K562 (cell line): Measurements from ENCODE around the gene RASGEF1C.

ENCODE experiments used
- CTCF ChIP-seq, 3 experiments: IDR thresholded peaks in 2 of 3; conservative IDR thresholded peaks in 1 of 3; 2 replicates each; pipeline ENCODE4 v1.5.1; 2011 to 2012; ENCODE audit warnings: low read length in 3 of 3, mild to moderate bottlenecking in 3 of 3, control low read depth in 2 of 3, improper control_type of control experiment in 1 of 3, inconsistent platforms in 1 of 3, low read depth in 1 of 3, mixed read lengths in 1 of 3, moderate library complexity in 1 of 3; ENCODE audit not compliant: insufficient read depth in 2 of 3
- ELF4 ChIP-seq: fragments of 450-650 bp; formaldehyde crosslinking; IDR thresholded peaks from 2 replicates; pipeline ENCODE4 v1.4.0; 2022; ENCODE audit warnings: missing genetic modification characterization
- MAX ChIP-seq: sonication (generic); formaldehyde crosslinking; IDR thresholded peaks from 2 replicates; pipeline ENCODE4 v1.9.0; 2022; ENCODE audit warnings: mild to moderate bottlenecking, missing genetic modification reagents
- MXI1 ChIP-seq: IDR thresholded peaks from 2 replicates; pipeline ENCODE4 v1.6.1; 2011; ENCODE audit warnings: low read depth, mild to moderate bottlenecking, improper control_type of control experiment, low read length
- POLR2A ChIP-seq: fragments of 450-650 bp; conservative IDR thresholded peaks from 2 replicates; pipeline ENCODE4 v1.6.1; 2016
- POLR2AphosphoS5 ChIP-seq: IDR thresholded peaks from 2 replicates; pipeline ENCODE4 v1.6.1; 2011; ENCODE audit warnings: mild to moderate bottlenecking, low read depth, low read length, moderate library complexity; ENCODE audit not compliant: control insufficient read depth, insufficient read depth
- ZNF318 ChIP-seq, 2 experiments: fragments of 450-650 bp; IDR thresholded peaks; 2 replicates each; pipeline ENCODE4 v1.6.1; 2016; ENCODE audit warnings: mild to moderate bottlenecking in 2 of 2, borderline replicate concordance in 1 of 2, low read depth in 1 of 2, moderate library complexity in 1 of 2

- TF ChIP-seq MXI1 = no peak
- TF ChIP-seq MAX (CRISPR knock-in tag) = no peak
- TF ChIP-seq POLR2A = no peak
- TF ChIP-seq ELF4 (CRISPR knock-in tag) = no peak
- no peak for TF ChIP-seq ZNF318 (IDR thresholded peaks at IDR 0.05; ENCODE audit: borderline replicate concordance in 1 of 2, low read depth in 1 of 2)
- TF ChIP-seq POLR2AphosphoS5 = no peak
- no peak for TF ChIP-seq CTCF (IDR thresholded peaks at IDR 0.05 in 2 of 3, conservative IDR thresholded peaks at IDR 0.05 in 1 of 3; ENCODE audit: insufficient read depth in 2 of 3, low read depth in 1 of 3, low read length in 3 of 3)
These were observed 28.6 kb downstream of the RASGEF1C start for GRCh38 chr5:180180421-180180820.
